ENCODE data around the gene IQGAP2. TPM values are rescaled to one million over a fixed set of nuclear protein-coding genes. Genes with fewer than 3 reads are reported as not detected.

IQGAP2 gene
- total RNA-seq, 2 experiments from 2014 or later: 37.7 to 39.1 TPM

DNA sequence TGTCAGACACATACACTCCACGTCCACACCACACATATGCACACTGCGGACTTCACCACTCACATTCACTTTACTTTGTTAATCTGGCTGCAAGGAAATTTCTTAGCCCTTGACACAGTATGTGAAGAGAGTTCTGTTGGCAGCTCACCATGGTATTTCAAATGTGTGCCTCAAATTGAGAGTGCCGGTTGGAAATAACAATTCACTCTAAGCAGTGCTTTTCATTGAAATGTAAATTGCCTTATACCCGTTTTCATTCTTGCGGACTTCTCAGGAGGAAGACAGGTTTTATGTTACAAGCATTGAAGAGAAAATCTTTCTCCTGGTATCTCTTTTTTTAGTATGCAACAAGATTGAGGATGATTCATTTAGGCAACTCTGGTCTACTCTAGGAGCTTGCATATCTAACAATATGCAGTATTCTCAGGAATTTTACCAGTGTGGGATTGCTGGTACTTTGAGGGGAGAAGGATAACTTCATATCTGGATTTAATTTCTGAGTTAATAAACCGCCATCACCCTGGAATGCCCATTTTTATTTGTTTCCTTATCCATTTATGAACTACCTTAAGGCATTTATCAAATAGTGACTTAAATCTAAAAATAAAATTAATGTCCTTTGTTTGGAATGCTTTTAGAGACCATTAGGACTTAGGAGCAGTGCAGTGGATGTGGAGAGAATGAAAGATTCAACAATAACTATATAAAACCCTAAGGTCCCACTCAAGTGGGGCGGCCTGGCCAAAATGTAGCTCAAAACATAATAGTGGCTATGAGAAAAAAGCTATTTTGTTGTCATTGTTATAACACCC, 87.0 kb downstream of the IQGAP2 start:
- POLR2A ChIA-PET: no interaction called here
- H3K4me3 Mint-ChIP-seq: no peak overlapping the region
- H3K36me3 Mint-ChIP-seq (ENCODE audit: low read depth): peaks cover 5% of the 10 kb centered on the region
- no peaks in the 10 kb centered on the region for H3K9me3 Mint-ChIP-seq
- intact Hi-C loops (cut with micrococcal nuclease): no loop called here
- no peak for DNase-seq
- CTCF ChIA-PET: interaction anchor here (0.7 to 1.1 kb wide), 2 partner anchors 20 to 144 kb away, joined by 3 read pairs; no protein-coding TSS in a partner anchor
- TF ChIP-seq, protein P1, sequence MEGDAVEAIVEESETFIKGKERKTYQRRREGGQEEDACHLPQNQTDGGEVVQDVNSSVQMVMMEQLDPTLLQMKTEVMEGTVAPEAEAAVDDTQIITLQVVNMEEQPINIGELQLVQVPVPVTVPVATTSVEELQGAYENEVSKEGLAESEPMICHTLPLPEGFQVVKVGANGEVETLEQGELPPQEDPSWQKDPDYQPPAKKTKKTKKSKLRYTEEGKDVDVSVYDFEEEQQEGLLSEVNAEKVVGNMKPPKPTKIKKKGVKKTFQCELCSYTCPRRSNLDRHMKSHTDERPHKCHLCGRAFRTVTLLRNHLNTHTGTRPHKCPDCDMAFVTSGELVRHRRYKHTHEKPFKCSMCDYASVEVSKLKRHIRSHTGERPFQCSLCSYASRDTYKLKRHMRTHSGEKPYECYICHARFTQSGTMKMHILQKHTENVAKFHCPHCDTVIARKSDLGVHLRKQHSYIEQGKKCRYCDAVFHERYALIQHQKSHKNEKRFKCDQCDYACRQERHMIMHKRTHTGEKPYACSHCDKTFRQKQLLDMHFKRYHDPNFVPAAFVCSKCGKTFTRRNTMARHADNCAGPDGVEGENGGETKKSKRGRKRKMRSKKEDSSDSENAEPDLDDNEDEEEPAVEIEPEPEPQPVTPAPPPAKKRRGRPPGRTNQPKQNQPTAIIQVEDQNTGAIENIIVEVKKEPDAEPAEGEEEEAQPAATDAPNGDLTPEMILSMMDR (IDR thresholded peaks at IDR 0.05): no peak
- no peaks in the 10 kb centered on the region for H3K27me3 Mint-ChIP-seq
- ATAC-seq: no peak
- H3K4me1 Mint-ChIP-seq (ENCODE audit: low read depth): peaks cover 35% of the 10 kb centered on the region
- no peak overlapping the region for H3K27ac Mint-ChIP-seq

DNA sequence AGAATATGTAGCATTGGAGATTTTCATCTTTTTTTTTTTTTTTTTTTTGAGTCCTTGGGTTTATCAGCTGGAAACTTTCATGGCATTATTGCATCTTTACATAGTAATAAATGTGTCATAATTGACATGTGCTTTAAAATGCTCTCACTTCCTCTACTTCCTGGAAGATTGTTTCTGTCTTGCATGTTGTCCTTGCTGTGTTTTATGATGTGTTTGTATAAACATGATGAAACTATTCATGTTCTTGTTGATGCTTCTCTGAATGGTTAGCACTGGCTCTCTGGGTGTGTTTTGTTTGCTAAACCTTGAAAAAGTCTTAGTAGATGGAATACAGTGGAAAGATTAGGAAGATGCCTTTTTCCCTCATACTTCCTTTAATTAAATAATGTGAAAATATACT, 87.9 kb downstream of the IQGAP2 start:
- no peak overlapping the region for H3K27ac Mint-ChIP-seq
- TF ChIP-seq, protein P1 (IDR thresholded peaks at IDR 0.05): no peak
- peaks cover 5% of the 10 kb centered on the region for H3K36me3 Mint-ChIP-seq (ENCODE audit: low read depth)
- no peak overlapping the region for H3K4me3 Mint-ChIP-seq
- no peaks in the 10 kb centered on the region for H3K27me3 Mint-ChIP-seq
- H3K9me3 Mint-ChIP-seq: no peaks in the 10 kb centered on the region
- peaks cover 40% of the 10 kb centered on the region for H3K4me1 Mint-ChIP-seq (ENCODE audit: low read depth)
- POLR2A ChIA-PET: no interaction called here
- DNase-seq: no peak
- CTCF ChIA-PET: no interaction called here
- intact Hi-C loops (cut with micrococcal nuclease): no loop called here
- ATAC-seq: no peak

DNA sequence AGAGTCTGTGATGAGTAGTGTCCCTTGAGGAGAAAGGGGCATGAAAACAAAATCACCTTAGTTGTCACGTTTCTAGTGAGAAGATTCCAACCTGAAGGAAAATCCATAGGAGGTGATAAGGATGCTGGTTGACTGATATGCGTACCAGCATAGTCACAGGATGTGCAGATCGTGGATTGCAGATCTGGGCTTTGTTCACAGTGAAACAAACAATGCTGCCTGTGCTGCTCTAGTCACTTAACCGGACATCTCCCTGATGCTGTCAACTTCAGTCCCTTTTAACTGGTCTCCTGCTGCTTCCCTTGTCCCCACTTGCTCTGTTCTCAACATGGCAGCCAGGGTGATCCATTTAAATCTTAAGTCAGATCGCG, 89.7 kb downstream of the IQGAP2 start:
- intact Hi-C loops (cut with micrococcal nuclease): no loop called here
- ATAC-seq: no peak
- CTCF ChIA-PET: no interaction called here
- TF ChIP-seq, protein P1 (IDR thresholded peaks at IDR 0.05): no peak
- POLR2A ChIA-PET: no interaction called here
- peaks cover 48% of the 10 kb centered on the region for H3K4me1 Mint-ChIP-seq (ENCODE audit: low read depth)
- peaks cover 8% of the 10 kb centered on the region for H3K36me3 Mint-ChIP-seq (ENCODE audit: low read depth)
- H3K27me3 Mint-ChIP-seq: no peaks in the 10 kb centered on the region
- no peak overlapping the region for H3K27ac Mint-ChIP-seq
- H3K9me3 Mint-ChIP-seq: no peaks in the 10 kb centered on the region
- DNase-seq: no peak
- H3K4me3 Mint-ChIP-seq: no peak overlapping the region

DNA sequence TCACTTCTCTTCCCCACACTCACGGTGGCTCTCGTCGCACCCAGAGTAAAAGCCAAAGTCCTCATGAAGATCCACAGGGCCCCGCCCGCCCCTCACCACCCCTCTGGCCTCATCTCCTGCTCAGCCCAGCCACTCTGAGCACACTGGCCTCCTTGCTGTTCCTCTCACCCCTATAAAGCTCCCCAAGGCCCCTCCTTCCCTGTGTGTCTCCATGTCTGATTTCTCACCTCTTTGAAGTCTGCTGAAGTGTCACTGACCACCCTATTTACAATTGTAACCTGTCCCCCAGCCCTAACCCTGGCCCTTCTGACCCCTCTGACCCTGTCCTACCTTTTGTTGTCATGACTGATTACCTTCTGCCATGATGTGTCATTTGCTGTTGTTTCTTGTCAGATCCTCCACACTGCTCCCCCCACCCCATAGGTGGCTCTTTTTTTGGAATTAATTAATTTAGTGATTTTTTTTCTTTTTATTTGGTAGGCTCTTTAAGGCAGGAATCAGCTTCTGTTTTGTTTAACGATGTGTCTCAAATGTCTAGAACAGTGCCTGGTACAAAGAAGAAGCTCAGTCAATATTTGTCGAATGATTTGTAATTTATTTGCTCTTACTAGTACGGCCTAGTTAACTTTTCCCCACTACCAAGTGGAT, 90.2 kb downstream of the IQGAP2 start:
- ChIA-PET POLR2A (no interaction called here), CTCF (no interaction called here)
- Mint-ChIP-seq H3K4me1 (ENCODE audit: low read depth) (peaks cover 52% of the 10 kb centered on the region), H3K27me3 (no peaks in the 10 kb centered on the region), H3K9me3 (no peaks in the 10 kb centered on the region), H3K36me3 (ENCODE audit: low read depth) (peaks cover 8% of the 10 kb centered on the region), H3K4me3 (no peak overlapping the region), H3K27ac (no peak overlapping the region)
- ATAC-seq: no peak
- TF ChIP-seq, protein P1 (IDR thresholded peaks at IDR 0.05): no peak
- no peak for DNase-seq
- intact Hi-C loops (cut with micrococcal nuclease): no loop called here

DNA sequence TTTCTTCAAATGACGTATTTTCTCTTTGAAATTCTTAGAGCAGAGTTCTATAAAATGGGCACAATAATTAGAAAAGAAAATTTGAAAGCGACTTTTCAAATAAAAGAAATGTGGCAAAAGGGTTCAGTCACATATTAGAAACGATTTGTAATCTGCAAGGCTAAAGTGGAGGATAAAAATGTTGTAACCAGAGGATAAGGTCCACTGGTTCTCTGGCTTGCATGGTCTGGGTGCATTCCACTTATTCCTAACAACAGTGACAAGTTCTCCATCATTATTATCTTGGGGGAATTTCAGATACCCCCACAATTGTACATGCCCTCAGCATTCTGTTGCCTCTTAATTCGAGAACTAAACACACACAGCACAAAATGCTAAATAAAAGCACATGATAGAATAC, 91.1 kb downstream of the IQGAP2 start:
- ATAC-seq: no peak
- Mint-ChIP-seq H3K4me3 (no peak overlapping the region), H3K27ac (no peak overlapping the region), H3K27me3 (no peaks in the 10 kb centered on the region), H3K36me3 (ENCODE audit: low read depth) (peaks cover 8% of the 10 kb centered on the region), H3K9me3 (no peaks in the 10 kb centered on the region), H3K4me1 (ENCODE audit: low read depth) (peaks cover 51% of the 10 kb centered on the region)
- POLR2A ChIA-PET: no interaction called here
- TF ChIP-seq, protein P1 (IDR thresholded peaks at IDR 0.05): no peak
- no peak for DNase-seq
- CTCF ChIA-PET: no interaction called here
- intact Hi-C loops (cut with micrococcal nuclease): no loop called here
